Measurements from ENCODE around the gene MPV17L.
"Not testable (repeated sequence)": the region's sequence is repeated elsewhere in the genome, so short reads cannot be mapped to it uniquely, and the experiment has no call there.

MPV17L gene

DNA sequence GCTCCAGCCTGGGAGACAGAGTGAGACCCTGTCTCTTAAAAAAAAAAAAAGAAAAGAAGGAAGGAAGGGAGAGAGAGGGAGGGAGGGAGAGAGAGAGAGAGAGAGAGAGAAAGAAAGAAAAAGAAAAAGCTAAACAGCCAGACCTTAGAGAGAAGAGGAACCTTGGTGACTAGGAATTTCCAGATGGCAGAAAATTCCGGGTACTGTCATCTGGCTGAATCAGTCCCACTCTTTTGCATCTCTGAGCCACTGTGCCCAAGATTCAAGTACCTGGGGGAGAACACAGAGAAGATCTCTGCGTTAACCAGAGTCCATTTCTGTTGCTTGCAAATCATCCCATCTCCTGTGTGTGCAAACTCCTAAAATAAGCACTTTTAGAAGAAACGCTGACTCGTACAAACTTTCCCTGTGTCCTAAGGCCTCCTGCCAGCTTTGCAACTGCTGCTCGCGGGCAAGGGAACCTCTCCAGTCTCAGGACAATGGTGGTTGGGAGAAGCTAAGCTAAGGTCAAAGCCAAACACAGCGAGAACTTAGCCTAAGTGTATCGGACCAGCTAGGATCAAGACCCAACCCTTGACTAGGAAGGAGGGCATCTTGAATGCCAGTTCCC is 56.8 kb downstream of the MPV17L start:
- no peak for DNase-seq (ENCODE audit: low read depth)

DNA sequence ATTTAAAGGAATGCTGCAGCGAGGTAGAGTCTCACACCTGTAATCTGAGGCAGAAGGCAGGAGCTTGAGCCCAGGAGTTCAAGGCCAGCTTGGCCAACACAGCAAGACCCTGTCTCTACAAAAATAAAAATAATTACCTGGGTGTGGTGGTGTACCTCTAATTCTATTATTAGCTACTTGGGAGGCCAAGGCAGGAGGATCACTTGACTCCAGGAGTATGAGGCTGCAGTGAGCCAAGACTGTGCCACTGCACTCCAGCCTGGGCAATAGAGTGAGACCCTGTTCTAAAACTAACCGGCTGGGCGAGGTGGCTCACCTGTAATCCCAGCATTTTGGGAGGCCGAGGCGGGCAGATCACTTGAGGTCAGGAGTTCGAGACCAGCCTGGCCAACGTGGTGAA is 57.7 kb downstream of the MPV17L start:
- DNase-seq (ENCODE audit: low read depth): not testable (repeated sequence)

DNA sequence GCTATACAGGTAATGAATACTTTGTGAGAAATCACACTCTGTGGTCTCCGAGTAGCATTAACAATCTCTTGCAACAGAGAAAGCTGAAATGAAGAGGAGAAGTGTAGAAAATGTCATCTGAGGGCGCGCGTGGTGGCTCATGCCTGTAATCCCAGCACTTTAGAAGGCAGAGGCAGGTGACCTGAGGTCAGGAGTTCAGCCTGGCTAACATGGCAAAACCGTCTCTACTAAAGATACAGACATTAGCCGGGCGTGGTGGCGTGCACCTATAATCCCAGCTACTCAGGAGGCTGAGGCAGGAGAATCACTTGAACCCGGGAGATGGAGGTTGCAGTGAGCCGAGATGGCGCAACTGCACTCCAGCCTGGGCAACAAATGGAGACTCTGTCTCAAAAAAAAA is 59.4 kb downstream of the MPV17L start:
- DNase-seq (ENCODE audit: low read depth): not testable (repeated sequence)

DNA sequence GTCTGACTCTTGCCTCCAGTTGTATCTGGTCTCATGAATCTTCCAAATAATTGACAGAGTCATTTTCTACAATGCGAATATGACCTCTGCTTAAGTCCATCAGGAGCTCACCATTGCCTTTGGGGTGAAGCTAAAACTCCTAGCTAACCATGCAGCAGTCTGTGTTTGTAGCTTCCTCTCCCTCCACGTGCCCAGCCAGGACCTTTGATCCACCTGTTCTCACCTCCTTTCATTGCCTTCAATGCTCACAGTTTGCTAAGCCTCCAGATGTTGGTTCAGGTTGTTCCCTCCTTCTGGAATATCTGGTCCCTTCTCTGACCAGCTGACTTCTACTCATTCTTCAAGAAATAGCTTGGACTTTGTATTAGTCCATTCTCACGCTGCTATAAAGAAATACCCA is 61.8 kb downstream of the MPV17L start:
- DNase-seq (ENCODE audit: low read depth): no peak

DNA sequence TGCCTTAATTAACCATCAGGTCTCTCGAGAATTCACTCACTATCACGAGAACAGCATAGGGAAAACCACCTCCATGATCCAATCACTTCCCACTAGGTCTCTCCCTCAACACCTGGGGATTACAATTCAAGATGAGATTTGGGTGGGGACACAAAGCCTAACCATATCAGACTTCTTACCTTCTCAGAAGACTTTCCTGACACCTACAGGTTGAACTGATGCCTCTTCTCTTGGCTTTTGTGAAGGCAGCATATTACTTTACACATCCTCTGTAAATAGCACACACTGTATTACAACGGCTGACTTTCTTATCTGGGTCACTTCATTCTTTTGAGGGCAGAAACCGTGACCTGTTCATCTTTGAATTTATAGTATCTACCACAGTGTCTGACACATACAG is 62.4 kb downstream of the MPV17L start:
- no peak for DNase-seq (ENCODE audit: low read depth)

DNA sequence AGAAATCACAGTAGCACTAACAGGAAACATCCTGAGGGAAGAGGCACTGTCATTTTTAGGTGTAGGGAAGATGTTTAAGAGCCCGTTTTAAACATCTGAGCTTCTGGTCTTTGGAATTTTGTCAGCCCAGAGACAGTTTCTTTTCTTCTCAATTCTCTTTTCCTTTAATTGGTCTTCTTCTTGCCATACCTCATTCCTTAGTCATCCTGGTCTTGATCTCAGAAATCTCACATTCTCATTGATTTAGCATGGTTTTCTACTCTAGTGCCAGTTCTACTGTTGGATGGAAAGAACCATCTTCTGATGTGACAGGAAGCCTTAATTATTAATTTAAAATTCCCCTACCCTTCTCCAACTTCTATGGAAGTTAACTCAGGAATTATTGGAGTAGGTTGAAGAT is 64.2 kb downstream of the MPV17L start:
- DNase-seq (ENCODE audit: low read depth): no peak

DNA sequence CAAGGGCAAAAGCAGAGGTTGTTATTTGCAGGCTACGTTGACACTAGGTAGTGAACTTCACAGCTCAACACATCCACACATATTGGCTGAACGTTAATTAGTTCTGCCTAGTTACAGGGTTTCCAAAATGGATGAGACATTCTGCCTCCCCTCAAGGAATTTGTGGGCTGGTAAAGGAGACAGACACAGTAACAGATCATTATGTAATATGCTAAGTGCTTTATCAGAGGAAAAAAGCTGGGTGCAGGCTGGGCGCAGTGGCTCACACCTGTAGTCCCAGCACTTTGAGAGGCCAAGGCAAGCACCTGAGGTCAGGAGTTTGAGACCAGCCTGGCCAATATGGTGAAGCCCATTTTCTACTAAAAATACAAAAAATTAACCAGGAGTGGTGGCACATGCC is 65.0 kb downstream of the MPV17L start:
- no peak for DNase-seq (ENCODE audit: low read depth)

DNA sequence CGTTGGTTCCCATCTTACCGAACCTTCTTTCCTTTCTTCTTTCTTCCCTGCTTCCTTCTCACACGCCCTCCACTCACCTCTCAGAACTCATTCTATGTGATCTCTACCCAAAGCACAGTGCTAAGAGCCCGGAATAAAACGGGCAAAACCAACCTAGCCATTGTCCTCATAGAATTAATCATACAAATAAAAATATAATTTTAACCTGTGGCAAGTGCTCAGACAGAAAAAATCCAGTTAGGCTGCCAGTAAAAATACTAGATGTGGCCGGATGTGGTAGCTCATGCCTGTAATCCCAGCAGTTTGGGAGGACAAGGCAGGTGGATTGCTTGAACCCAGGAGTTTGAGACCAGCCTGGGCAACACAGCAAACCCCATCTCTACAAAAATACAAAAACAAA is 65.8 kb downstream of the MPV17L start:
- no peak for DNase-seq (ENCODE audit: low read depth)
